T47D (cell line): ENCODE results near the gene SCN3A.
A peak's percentile ranks its signal among the peaks of the same experiment; 100 is the strongest.

Experiments used
- DNase-seq, 2 experiments: peaks; one replicate each; pipeline versions ENCODE4 v3.0.0 to v3.0.0-alpha.2; 2011 to 2012; ENCODE audit warnings: low read depth in 1 of 2, low spot score in 1 of 2
- JUND ChIP-seq: IDR thresholded peaks from 2 replicates; pipeline ENCODE4 v1.6.1; 2012; ENCODE audit warnings: low read depth
- in situ Hi-C: cut with HindIII; loops from 2 replicates; pipeline ENCODE4 v1.10.0; 2016; ENCODE audit warnings: low sequenced_read_pairs, low pct_unique_long_range_greater_than_20kb

SCN3A gene

DNA sequence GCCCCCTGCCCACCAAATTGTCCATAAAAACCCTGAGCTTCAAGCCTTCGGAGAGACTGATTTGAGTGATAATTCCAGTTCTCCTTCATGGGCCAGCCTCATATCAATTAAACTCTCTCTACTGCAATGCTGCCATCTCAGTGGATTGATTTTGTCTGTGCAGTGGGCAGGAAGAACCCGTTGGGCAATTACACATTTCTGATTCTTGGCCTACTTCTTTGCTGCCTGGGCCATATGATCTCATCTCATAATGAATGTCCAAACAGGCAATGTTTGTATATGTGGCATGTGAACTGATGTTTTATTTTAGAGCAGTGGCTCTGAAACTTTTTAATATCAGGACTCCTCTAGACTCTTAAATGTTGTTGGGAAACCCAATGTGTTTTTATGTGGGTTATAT, 147.3 kb downstream of the SCN3A start:
- in situ Hi-C loops: no loop called here

DNA sequence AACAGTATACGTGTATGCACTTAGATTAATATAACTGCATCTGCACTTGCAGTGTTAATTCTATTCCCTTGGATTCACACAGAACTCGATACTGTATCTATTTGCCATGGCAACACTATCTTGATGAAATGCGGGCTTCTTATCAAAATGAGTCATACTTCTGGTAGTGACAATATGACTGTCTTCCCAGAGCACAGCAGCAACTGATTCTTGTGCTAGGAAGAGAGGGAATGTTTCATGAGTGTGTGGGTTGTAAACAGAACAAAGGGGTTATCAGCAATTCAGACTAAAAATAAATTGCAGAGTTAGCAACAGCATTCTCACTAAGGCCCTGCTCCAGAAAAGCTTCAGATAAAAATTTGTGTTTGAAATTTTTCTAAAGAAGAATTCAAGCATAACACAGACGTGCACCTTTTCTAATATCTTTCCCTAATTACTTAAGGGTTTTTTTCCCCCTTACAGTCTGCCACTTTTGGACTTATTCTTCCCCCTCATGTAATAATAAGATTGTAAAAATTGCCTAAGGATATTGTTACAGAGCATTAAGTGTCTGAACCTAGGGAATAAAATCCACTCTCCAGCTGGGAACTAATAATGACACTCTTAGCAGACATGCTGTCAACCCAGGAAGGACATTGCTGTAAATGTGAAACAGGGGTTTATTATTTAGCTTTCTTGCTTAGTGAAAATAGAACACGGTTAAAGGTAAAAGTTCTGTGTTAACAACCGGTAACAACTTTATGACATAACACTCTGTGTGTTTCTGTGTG, 148.6 kb downstream of the SCN3A start:
- in situ Hi-C loops: no loop called here
- no peak for TF ChIP-seq JUND
- DNase-seq: no peak

More for the DNA sequence above, 147.3 kb downstream of the SCN3A start:
- DNase-seq: peak in 1 of 2 experiments; percentile 37
- no peak for TF ChIP-seq JUND

DNA sequence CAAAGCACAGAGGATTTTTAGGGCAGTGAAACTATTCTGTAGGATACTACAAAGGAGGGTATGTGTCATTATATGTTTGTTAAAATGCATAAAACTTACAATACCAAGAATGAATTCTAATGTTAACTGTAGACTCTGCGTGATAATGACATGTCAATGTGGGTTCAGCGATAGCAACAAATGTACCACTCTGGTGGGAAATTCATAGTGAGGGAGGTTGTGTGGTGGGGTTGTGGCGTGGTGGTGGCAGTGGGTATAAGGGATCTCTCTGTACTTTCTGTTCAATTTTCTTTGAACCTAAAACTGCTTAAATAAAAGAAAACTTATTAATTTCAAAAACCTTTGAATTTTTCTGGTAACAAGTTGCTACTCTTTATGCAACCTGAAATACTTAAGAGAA, 149.2 kb downstream of the SCN3A start:
- in situ Hi-C loops: no loop called here
- DNase-seq: no peak
- TF ChIP-seq JUND: no peak

- TF ChIP-seq JUND: no peak
- DNase-seq: no peak
- in situ Hi-C loops: no loop called here
These were observed 159.1 kb downstream of the SCN3A start for GRCh38 chr2:165044505-165045303.
